Amniotic epithelial cell (primary cell): ENCODE measurements around the gene ASGR2.
A peak's percentile ranks its signal among the peaks of the same experiment; 100 is the strongest.
"Not testable (repeated sequence)": the region's sequence is repeated elsewhere in the genome, so short reads cannot be mapped to it uniquely, and the experiment has no call there.

Source experiments
- DNase-seq: peaks from one replicate; pipeline ENCODE4 v3.0.0-alpha.2; 2010; ENCODE audit warnings: low read depth

ASGR2 gene

DNA sequence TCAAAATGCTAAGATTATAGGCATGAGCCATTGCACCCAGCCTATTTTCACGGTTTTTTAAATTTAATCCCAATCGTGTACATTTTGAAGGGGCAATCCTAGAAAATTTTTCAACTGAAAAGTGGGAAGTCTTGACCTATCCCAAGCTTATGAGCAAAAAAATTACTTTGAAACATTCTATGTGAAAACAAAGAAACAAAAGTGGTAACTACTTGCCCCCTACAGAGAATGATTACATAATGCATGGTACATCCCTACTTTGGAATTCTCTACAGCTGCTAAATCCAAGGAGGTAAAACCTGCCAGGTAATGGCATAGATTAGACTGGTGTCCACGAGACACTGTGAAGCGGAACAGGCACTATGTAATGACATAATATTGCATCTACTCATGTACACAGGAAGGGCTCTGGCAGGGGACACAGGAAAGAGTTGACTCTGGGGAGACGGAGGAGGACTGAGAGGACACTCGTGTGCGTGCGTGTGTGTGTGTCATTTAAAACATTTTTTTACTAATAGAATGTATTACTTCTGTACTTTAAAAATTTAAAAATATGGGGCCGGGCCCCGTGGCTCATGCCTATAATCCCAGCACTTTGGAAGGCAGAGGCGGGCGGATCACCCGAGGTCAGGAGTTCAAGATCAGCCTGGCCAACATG, 15.7 kb downstream of the ASGR2 start:
- DNase-seq: no peak

DNA sequence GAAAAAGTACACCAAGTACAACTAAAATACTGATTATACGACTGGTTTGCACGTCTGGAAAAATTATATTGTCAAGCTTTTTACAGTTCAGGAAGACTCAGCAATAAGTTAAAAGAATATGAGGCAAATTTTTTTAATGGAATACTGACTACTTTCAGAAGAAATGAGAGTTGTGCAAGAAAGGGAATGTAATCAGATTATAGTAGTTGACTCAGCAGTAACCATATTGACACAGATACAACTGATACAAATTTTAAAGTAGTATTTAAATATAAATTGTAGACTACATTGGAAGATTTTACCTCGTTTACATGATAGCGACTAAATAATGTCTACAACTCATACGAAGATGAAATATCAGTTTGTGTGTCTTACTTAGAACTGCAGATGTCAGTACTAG, 16.7 kb downstream of the ASGR2 start:
- DNase-seq: peak; percentile 58

DNA sequence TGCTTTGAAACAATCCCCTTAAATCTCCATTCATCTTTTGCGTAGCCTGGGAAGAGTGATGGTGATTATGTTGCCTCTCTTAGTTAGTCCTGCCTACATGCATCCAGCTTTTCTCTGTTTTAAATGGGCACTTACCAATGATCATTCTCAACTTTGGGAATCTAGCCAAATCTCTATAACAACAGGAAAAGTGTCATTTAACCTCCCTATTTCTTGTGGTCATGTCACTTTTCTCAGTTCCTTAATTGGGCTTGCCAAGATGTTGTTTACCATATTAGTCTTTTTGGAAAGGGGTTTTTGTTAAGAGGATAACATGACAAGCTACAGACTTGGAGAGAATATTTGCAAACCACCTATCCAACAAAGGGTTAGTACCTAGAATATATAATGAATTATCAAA, 19.0 kb downstream of the ASGR2 start:
- no peak for DNase-seq

DNA sequence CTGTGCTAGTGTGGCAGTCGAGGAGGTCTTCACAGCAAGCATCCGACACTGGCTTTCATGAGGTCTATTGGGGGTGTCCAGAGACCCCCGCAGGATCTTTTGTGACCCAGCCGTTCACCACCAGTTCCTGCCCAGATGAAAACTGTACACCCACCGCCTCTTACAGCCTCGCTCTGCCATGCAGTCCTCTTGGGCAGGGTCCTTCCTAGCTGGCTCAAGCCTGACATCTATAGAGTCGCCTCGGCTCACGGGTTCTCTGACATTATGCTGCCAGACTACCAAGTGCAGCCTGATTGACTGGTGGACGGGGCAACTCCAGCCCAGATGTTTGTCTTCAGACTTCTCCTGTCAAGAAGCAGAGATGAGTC, 20.0 kb downstream of the ASGR2 start:
- DNase-seq: no peak

DNA sequence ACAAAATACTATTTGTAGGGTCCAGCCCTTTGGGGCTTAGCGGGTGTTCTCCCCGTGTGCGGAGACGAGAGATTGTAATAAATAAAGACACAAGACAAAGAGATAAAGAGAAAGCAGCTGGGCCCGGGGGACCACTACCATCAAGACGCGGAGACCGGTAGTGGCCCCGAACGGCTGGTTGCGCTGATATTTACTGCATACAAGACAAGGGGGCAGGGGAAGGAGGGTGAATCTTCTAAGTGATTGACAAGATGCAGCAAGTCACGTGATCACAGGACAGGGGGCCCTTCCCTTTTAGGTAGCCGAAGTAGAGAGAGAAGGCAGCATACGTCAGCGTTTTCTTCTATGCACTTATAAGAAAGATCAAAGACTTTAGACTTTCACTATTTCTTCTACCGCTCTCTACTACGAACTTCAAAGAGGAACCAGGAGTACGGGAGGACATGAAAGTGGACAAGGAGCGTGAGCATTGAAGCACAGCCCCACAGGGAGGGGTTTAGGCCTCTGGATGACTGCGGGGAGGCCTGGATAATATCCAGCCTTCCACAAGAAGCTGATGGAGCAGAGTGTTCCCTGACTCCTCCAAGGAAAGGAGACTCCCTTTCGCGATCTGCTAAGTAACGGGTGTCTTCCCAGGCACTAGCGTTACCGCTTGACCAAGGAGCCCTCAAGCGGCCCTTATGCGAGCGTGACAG, 23.2 kb downstream of the ASGR2 start:
- DNase-seq: peak; percentile 46

DNA sequence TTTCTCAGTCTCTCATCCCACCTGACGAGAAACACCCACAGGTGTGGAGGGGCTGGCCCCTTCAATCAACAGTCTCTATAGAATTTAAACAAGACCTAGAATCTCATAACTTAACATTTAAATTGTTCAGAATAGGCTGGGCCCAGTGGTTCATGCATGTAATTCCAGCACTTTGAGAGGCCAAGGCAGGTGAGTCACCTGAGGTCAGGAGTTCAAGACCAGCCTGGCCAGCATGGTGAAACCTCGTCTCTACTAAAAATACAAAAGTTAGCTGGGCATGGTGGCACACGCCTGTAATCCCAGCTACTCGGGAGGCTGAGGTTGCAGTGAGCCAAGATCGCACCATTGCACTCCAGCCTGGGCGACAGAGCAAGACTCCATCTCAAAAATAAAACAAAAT, 25.1 kb downstream of the ASGR2 start:
- DNase-seq: not testable (repeated sequence)

DNA sequence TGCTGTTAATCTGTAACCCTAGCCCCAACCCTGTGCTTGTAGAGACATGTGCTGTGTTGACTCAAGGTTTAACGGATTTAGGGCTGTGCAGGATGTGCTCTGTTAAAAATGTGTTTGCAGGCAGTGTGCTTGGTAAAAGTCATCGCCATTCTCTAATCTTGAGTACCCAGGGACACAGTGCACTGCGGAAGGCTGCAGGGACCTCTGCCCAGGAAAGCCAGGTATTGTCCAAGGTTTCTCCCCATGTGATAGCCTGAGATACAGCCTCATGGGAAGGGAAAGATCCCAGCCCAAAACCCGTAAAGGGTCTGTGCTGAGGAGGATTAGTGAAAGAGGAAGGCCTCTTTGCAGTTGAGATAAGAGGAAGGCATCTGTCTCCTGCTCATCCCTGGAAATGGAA, 26.2 kb downstream of the ASGR2 start:
- DNase-seq: not testable (repeated sequence)

DNA sequence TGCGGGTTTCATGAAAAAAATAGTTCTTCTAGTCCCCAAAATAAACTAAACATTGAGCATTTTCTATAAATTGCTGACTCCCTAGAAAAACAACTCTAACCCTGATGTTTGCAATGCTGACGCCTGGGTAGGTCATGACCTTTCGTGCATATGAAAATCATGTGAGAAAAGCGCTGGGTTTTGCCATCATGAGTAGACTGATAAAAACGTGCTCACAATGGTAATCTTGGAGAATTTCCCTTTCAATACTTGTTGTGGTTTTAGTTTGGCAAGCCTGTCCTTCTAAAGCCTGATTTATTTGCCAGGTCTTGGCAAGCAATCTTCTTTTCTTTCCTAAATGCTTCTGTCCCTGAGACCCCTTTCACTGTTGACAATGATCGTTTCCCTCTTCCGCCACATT, 30.5 kb downstream of the ASGR2 start:
- DNase-seq: peak; percentile 8

DNA sequence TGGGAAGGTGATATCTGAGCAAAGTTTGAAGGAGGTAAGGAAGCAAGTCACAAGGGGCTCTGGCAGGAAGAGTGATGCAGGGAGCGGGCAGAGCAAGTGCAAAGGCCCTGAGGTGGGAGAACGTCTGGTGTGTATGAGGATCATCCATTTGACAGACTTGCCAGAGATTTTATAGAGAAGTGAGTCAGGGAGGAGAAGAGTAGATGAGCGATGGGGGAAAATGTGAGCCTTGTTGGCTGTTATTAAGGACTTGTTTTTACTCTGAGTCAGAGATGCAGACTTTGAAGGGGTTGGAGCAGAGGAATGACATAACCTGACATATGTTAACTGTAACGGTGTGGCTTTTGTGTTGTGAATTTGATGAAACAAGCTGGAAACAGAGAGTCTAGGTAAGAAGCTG, 31.0 kb downstream of the ASGR2 start:
- DNase-seq: peak; percentile 22

DNA sequence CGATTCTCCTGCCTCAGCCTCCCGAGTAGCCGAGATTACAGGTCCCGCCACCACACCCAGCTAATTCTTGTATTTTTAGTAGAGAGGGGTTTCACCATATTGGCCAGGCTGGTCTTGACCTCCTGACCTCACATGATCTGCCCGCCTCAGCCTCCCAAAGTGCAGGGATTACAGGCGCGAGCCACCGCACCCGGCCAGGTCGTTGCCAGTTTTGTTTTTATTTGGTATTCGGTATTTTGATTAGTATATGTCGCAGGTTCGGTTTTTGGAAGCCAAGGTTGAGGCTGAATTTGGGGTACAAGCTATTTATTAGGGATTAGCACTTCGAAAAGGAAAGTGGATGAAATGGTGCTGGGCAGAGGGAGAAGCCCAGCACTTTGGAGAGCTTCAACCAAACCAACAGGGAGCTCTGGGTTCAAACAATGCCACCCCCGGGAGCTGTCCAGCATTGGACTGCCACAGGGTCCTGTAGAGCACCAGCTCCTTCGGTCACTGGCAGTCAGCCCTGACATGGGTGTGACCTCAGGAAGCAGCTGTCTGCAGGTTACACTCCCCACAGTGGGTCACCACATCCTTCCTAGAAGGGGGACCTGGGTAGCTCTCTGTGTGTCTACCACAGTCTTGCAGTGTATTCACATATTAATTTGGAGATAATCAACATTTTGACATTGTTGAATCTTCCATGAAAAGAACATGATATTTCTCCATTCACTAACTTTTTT, 33.1 kb downstream of the ASGR2 start:
- DNase-seq: no peak

DNA sequence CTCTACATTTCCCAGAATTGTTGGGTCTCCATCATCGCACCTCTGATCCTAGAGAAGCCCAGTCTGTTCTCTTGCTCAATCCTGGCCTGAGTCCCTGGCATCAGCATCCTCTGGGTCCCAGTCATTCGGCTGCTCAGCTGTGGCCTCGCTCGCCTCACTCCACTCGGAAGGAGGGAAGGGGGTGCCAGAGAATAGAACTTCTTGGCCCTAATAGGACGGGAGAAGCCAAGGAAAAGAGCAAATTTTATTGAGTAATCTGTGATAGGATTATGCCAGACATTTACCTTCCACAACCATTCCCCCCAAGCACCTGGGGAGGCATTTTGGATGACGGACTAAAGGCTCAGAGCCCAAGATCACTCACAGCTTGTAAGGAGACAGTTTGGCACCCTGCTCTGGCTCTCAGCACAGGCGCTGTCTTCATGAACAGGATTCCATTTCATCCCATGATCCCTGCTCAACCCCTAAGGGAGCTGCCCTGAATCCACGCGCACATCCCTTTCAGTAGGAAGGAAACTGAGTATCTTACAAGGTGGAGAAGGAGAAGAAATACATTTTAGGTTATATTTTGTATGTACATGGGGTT, 34.1 kb downstream of the ASGR2 start:
- no peak for DNase-seq

DNA sequence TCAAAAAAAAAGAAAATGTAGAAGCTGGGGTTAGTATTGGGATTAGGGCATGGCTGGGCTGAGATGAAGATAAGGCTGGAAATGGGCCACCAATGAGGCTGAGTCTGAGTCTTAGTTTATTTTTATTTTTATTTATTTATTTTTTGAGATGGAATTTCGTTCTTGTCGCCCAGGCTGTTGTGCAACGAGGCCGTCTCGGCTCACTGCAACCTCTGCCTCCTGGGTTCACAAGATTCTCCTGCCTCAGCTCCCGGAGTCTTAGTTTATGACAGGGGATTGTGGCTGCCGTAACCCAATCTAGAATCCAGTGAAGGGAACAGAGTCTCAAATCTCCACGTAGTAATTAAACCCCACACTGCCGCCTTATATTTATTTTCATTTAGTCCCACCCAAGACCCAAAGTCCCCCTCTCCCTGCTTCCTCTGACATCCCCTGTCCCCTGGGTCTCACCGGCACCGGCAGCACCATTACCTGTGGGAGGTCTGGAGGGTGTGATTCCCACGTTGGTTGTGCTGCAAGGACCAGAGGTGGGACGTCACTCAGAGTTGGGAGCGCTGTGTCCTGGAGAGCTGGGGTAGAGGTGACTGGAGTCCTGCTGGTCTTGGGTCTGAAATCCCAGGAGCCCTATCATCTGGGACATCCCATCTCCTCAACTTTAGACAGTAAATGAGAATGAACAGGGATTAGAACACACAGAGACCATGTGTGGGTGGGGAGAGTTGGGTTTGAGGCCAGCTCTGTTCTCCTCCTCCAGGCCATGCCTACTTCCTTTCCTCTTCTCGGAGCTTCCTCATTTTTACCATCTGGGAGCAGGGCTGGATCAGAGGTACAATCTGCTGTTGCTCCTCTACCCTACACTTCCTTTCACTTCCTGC, 34.8 kb downstream of the ASGR2 start, which contains the start of gene CLEC10A:
Gene CLEC10A (minus strand): TSS at position 671 of the 875 bp plus-strand sequence. CDS start 1,439 bp downstream, outside the sequence.
- DNase-seq: no peak

DNA sequence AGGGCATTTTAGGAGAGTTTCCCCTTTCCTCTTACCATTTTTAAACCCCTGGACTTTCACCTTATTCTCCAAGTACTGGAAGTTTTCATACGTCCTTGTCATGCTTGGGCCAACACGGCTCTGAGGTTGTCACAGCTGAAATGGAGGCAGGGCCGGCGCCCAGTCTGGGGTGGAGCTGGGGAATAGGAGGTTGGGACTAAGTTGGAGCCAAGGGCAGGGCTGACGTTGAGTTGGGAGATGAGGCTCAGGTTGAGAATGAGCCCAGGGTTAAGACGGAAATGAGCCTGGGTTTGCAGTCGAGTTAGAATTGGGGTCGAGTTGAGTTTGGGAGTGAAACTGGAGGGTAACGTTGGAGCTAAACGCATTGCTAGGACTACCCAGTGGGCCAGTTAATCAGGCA, 35.9 kb downstream of the ASGR2 start:
- no peak for DNase-seq

DNA sequence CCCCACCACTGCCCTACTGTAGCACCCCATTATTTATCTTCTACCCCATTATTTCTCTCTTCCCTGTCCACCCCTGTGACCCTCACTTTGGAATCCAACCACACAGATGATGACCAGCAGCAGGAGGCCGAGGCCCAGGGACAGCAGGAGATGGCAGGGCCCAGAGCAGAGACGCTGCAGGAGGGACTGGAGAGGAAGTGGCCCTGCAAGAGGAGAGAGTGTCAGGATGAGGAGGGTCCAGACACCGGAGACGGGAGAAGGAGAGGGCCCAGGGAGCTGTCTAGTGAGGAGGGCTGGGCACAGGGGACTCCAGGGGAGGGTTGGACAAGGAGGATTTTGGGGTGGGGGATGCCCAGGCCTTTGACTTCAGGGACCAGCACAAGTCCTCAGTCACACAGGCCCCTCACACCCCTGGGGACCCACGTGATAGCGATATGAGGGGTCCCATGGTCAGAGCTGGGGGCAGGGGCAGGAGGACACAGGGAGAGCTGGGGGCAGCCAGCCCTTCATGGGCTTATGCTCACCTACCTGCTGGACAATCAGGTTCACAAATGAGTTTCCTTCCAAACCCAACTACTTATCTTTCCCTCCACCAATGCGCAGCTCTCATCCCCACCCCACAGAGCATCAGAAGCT, 36.6 kb downstream of the ASGR2 start:
- DNase-seq: no peak

DNA sequence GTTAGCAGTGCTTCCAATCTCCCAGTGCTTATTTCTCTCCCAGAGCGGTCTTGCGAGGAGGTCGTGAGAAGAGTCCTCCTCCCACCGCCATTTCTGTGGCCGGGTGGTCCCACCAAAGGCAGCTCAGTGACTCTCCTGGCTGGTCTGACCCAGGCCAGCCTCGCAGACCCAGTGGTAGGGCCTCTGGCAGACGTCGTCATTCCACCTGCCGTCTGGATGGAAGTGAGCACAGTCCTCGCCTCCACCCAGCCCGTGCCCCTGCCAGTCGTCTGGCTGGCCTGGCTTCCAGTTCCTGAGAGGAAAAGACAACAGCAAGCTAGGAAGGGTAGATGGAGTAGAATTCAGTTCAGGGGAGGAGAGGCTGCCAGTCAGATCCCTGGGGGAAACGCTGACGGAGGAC, 39.7 kb downstream of the ASGR2 start:
- no peak for DNase-seq

DNA sequence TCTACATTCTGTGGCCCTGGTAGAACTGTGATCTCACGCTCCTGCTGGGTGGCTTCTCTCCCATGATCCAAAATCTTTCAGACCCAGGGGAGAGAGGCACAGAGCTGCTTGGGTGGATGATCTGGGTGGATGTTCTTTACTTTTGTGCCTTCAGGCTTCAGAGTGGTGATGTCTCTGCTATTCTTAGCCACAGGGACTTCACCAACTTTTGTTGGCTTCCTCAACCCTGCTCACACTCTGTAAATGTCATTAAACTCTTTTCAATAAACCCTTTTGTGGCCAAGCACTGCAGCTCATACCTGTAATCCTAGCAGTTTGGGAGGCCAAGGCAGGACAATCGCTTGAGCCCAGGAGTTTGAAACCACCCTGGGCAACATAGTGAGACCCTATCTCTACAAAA, 42.2 kb downstream of the ASGR2 start:
- DNase-seq: no peak

DNA sequence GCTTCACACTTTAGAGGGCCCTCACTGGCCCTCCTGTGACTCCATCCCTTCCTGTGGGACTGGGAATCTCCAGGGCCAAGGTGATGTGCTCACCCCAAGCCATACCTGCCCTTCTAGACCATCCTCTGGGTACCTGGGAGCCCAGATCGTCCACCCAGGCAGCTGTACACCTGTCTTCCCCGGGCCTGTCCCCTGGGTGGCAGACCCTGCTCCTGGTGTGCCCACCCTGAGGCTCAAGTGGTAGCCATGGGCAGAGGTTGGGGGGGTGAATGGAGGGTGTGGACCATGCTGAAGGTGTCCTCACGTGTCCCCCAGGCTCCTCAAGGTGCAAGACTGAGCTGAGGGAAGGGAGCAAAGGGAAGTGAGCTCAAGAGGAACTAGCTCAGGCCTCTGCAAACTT, 43.9 kb downstream of the ASGR2 start:
- DNase-seq: no peak

DNA sequence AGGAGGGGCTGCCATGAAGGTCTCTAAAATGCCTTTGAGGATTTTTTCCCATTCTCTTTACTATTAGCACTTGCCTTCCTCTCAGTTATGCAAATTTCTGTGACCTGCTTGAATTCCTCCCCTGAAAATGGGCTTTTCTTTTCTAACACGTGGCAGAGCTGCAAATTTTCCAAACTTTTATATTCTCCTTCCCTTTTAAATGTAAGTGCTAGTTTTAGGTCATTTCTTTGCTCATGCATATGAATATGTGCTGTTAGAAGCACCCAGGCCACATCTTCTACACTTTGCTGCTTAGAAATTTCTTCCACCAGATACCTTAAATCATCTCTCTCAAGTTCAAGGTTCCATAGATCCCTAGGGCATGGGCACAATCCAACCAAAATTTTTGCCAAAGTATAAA, 46.4 kb downstream of the ASGR2 start:
- DNase-seq: no peak

DNA sequence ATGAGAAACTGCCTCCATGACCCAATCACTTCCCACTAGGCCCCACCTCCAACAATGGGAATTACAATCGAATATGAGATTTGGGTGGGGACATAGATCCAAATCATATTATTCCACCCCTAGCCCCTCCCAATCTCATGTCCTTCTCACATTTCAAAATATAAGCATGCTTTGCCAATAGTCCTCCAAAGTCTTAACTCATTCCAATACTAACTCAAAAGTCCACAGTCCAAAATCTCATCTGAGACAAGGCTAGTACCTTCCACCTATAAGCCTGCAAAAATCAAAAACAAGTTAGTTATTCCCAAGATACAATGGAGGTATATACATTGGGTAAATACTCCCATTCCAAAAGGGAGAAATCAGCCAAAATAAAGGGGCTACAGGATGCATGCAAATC, 47.4 kb downstream of the ASGR2 start:
- no peak for DNase-seq

DNA sequence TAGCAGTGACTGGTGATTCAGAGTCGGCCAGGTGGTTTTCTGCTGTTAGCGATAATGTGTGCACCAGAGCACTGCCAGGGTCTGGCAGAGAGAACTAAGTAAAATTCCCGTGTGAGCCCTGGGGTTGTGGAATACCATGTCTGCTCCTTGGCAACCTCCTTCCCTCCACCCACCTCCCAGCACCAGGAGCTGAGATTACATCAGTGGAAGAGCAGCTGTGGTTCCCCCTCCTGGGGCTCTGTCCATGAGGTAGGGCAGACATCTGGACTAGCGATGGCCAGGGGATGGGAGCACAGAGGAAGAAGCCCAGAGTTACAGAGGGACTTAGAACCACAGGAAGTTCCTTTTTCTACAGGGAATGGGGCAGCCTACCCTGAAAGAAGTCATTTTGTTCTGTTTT, 50.4 kb downstream of the ASGR2 start:
- peak; percentile 57 for DNase-seq

DNA sequence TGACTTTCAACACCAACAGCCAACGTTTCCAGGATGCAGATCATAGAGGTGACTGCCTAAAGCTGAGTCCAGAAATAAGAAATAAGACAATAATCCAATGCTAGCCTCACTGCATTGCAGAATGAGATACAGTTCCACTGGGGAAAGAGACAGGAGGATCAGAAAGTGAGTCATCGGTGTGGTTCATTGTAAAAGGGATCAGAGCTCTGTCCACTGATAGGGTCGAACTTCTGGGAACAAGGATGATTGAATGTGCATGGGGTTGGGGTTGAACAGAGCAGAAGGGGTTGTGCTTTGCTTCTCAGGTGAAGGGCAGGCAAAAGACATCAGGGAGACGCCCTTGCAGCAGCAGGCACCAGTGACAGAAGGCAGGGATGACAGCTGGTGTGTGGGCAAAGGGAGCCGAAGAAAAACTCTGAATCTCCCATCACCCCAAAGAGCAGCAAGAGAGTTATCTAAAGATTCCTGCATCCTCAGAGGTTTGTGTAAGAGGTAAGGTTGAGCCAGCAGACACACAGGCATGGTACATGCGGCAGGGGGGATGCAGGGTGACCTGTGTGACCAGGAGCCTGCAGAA, 51.0 kb downstream of the ASGR2 start:
- peak; percentile 46 for DNase-seq
